Measurements from ENCODE around the gene C10orf105. TPM values are rescaled to one million over a fixed set of nuclear protein-coding genes. Genes with fewer than 3 reads are reported as not detected.

The C10orf105 gene
- total and polyA plus RNA-seq, 4 experiments from 2014 or later = 0.07 to 0.12 (median 0.09) TPM

DNA sequence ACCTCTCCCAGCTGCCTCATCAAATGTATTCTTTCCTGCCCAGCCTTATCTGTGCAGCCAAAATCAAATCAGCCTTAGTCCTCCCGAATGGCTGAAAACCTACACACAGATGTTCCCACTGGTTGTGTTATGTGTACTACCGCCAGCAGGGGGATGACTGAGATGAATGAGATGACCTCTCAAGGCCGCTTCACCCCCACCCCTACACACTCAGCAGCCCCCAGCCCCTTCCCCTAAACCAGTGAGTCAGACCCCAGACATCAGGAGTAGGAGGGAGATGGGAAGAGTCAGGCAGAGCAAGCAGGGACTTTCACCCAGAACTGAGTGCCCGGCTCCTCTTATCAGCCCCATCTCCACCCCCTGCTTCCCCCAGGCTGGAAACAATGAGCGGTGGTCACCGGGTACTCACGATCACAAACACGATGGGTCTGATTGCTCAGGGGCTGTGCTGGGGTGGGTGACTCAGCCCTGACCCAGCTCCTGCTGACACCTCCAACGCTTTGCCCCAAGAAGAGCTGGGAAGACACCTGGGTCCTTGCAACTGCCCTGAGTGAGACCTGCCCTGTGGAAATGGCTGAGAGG is 6.5 kb upstream of the C10orf105 start:
- intact Hi-C loops (cut with micrococcal nuclease) = no loop called here

DNA sequence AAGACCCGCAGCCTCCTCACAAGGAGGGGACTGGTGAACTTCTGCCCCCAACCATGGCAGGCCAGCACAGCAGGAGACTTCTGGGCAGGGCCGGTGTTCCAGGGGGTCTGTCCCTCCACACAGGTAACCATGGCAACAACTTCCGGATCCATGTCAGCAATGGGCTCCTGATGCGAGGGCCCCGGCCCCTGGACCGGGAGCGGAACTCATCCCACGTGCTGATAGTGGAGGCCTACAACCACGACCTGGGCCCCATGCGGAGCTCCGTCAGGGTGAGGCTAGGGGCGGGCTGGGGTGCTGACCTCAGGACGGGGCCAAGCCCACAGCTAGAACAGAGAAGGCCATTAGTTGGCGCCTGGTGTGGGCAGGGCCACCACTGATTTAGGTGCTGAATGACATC is 5.7 kb upstream of the C10orf105 start:
- Mint-ChIP-seq H3K4me3 (peak overlapping the region in 2 of 8 donors; percentile 80 to 87), H3K9me3 (no peaks in the 10 kb centered on the region), H3K27ac (peak overlapping the region; percentile 96 to 99 (median 98)), H3K36me3 (peaks cover 0 to 3% of the 10 kb centered on the region in 2 donors), H3K27me3 (no peaks in the 10 kb centered on the region), H3K4me1 (peaks cover 51 to 96% (median 70%) of the 10 kb centered on the region in 4 donors)
- no peaks in the 10 kb centered on the region for H3K36me3 ChIP-seq (ENCODE audit: insufficient read depth, low read length)
- H3K27me3 ChIP-seq (ENCODE audit: insufficient read depth, low read length) = no peaks in the 10 kb centered on the region
- peak overlapping the region; percentile 73 for H3K27ac ChIP-seq (ENCODE audit: low read depth, low read length)
- H3K4me1 ChIP-seq (ENCODE audit: insufficient read depth, low read length) = peaks cover 86% of the 10 kb centered on the region
- H3K9me3 ChIP-seq (ENCODE audit: control insufficient read depth in 1 of 2, low read length in 2 of 2) = no peaks in the 10 kb centered on the region
- POLR2A ChIA-PET (ENCODE audit: partially characterized antibody) = interaction anchor here (12.6 to 35.3 kb wide), 3 partner anchors 12 to 45 kb away, joined by 196 to 1191 read pairs (median 444); partner anchors contain the start of genes C10orf105 and VSIR
- H3K4me3 ChIP-seq (ENCODE audit: low read length in 2 of 2) = no peak overlapping the region
- CTCF ChIA-PET (ENCODE audit: partially characterized antibody) = interaction anchor here (0.8 to 15.7 kb wide), 13 partner anchors 11 to 48 kb away, joined by 3 to 177 read pairs (median 17); partner anchors contain the start of genes C10orf105 and VSIR
- intact Hi-C loops (cut with micrococcal nuclease) = no loop called here
- no peak for DNase-seq

More for the DNA sequence above, 6.5 kb upstream of the C10orf105 start:
- H3K27ac ChIP-seq (ENCODE audit: low read depth, low read length) = peak overlapping the region; percentile 73
- CTCF ChIA-PET (ENCODE audit: partially characterized antibody) = interaction anchor here (0.8 to 15.7 kb wide), 18 partner anchors 10 to 47 kb away, joined by 3 to 177 read pairs (median 6); partner anchors contain the start of genes C10orf105 and VSIR
- peak in 3 of 5 donors; percentile 33 to 85 (median 41) for DNase-seq
- Mint-ChIP-seq H3K27me3 (no peaks in the 10 kb centered on the region), H3K27ac (peak overlapping the region; percentile 96 to 99 (median 98)), H3K4me3 (peak overlapping the region in 7 of 8 donors; percentile 75 to 87 (median 80)), H3K36me3 (peaks cover 0 to 3% of the 10 kb centered on the region in 2 donors), H3K4me1 (peaks cover 51 to 95% (median 70%) of the 10 kb centered on the region in 4 donors), H3K9me3 (no peaks in the 10 kb centered on the region)
- H3K36me3 ChIP-seq (ENCODE audit: insufficient read depth, low read length) = no peaks in the 10 kb centered on the region
- no peaks in the 10 kb centered on the region for H3K27me3 ChIP-seq (ENCODE audit: insufficient read depth, low read length)
- no peaks in the 10 kb centered on the region for H3K9me3 ChIP-seq (ENCODE audit: control insufficient read depth in 1 of 2, low read length in 2 of 2)
- peaks cover 90% of the 10 kb centered on the region for H3K4me1 ChIP-seq (ENCODE audit: insufficient read depth, low read length)
- POLR2A ChIA-PET (ENCODE audit: partially characterized antibody) = interaction anchor here (0.8 to 35.3 kb wide), 7 partner anchors 13 to 407 kb away, joined by 3 to 1191 read pairs (median 7); partner anchors contain the start of genes C10orf105, PSAP, SLC29A3 and VSIR
- H3K4me3 ChIP-seq (ENCODE audit: low read length in 2 of 2) = peak overlapping the region; percentile 8 to 30

DNA sequence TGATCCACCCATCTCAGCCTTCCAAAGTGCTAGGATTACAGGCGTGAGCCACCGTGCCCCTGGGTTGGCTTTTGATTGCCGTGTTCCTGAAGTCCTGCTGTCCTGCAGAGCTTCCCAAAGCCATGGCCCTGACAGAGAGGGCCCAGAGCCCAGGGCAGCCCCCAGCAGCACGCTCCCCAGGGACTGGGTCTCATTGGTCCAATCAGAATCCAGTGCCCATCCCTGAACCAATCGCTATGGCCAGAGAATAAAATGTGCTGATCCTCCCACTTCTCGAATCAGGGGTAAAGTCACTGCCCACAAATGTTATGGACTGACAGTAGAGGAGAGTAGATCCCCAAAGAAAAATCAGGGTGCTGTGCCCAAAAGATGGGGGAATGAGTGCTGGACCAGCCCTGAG is 5.0 kb upstream of the C10orf105 start:
- Histone ChIP-seq H3K4me3 (ENCODE audit: low read length in 2 of 2) (no peak overlapping the region), H3K27me3 (ENCODE audit: insufficient read depth, low read length) (no peaks in the 10 kb centered on the region), H3K27ac (ENCODE audit: low read depth, low read length) (peak overlapping the region; percentile 73), H3K36me3 (ENCODE audit: insufficient read depth, low read length) (no peaks in the 10 kb centered on the region), H3K4me1 (ENCODE audit: insufficient read depth, low read length) (peaks cover 86% of the 10 kb centered on the region), H3K9me3 (ENCODE audit: control insufficient read depth in 1 of 2, low read length in 2 of 2) (no peaks in the 10 kb centered on the region)
- CTCF ChIA-PET (ENCODE audit: partially characterized antibody) = interaction anchor here (0.9 to 15.7 kb wide), 11 partner anchors 12 to 48 kb away, joined by 3 to 177 read pairs (median 4); partner anchors contain the start of genes C10orf105 and VSIR
- Mint-ChIP-seq H3K27ac (peak overlapping the region; percentile 70 to 99 (median 85)), H3K4me1 (peaks cover 49 to 94% (median 67%) of the 10 kb centered on the region in 4 donors), H3K4me3 (peak overlapping the region in 1 of 8 donors; percentile 27), H3K9me3 (no peaks in the 10 kb centered on the region), H3K27me3 (no peaks in the 10 kb centered on the region), H3K36me3 (peaks cover 0 to 3% of the 10 kb centered on the region in 2 donors)
- DNase-seq = peak in 1 of 5 donors; percentile 20
- POLR2A ChIA-PET (ENCODE audit: partially characterized antibody) = interaction anchor here (1.1 to 35.3 kb wide), 4 partner anchors 9 to 45 kb away, joined by 3 to 1191 read pairs (median 320); partner anchors contain the start of genes C10orf105 and VSIR
- intact Hi-C loops (cut with micrococcal nuclease) = no loop called here

DNA sequence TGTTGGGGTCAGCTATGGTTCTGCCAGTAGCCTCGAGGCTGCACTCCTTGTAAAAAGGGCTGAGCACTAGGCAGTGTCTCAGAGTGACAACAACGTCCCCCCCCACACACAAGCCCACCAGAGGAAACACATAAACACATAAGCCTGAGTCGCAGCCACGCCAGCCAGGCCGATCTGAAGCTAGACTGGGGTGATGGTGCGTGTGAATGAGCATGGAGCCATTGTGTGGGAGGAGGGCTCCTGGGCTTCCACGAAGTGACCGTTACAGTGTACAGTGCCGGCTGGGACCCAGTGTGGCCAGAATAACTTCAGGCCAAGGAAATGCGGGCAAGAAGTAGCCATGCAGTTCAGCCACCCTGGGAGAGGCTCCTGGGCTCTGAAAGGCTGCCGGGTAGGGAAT is 3.7 kb upstream of the C10orf105 start:
- H3K4me1 Mint-ChIP-seq = peaks cover 43 to 82% (median 57%) of the 10 kb centered on the region in 4 donors
- H3K36me3 Mint-ChIP-seq = peaks cover 0 to 3% of the 10 kb centered on the region in 2 donors
- intact Hi-C loops (cut with micrococcal nuclease) = no loop called here
- no peaks in the 10 kb centered on the region for H3K36me3 ChIP-seq (ENCODE audit: insufficient read depth, low read length)
- no peaks in the 10 kb centered on the region for H3K27me3 ChIP-seq (ENCODE audit: insufficient read depth, low read length)
- peaks cover 78% of the 10 kb centered on the region for H3K4me1 ChIP-seq (ENCODE audit: insufficient read depth, low read length)
- no peaks in the 10 kb centered on the region for H3K27me3 Mint-ChIP-seq
- no peaks in the 10 kb centered on the region for H3K9me3 Mint-ChIP-seq
- CTCF ChIA-PET (ENCODE audit: partially characterized antibody) = interaction anchor here (0.9 to 15.7 kb wide), 7 partner anchors 11 to 50 kb away, joined by 3 to 177 read pairs (median 4); partner anchors contain the start of genes C10orf105 and VSIR
- peak in 1 of 5 donors; percentile 19 for DNase-seq
- no peak overlapping the region for H3K4me3 Mint-ChIP-seq
- peak overlapping the region in 6 of 7 donors; percentile 25 to 87 (median 78) for H3K27ac Mint-ChIP-seq
- POLR2A ChIA-PET (ENCODE audit: partially characterized antibody) = interaction anchor here (0.9 to 35.3 kb wide), 4 partner anchors 9 to 47 kb away, joined by 3 to 1191 read pairs (median 320); partner anchors contain the start of genes C10orf105 and VSIR
- no peaks in the 10 kb centered on the region for H3K9me3 ChIP-seq (ENCODE audit: control insufficient read depth in 1 of 2, low read length in 2 of 2)
- H3K4me3 ChIP-seq (ENCODE audit: low read length in 2 of 2) = no peak overlapping the region
- H3K27ac ChIP-seq (ENCODE audit: low read depth, low read length) = no peak overlapping the region

DNA sequence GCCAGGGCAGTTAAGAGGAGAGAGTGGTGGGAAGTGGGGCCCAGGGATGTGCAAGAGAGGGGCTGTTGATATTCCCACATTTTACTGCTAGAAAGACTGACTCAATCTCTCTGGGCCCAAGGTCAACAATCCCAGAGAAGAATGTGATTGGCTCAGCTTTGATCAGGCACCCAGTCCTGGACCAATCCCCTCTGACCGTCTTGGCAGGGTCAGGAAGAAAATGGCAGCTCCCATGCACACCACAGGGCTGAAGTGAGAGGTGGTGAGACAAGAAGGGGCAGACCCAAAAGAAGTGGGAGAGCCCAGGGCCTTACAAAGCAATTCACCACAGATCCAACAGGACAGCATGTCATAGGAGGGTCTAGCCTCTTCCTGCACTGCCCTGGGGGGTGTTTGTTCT is 3.3 kb upstream of the C10orf105 start:
- H3K27me3 ChIP-seq (ENCODE audit: insufficient read depth, low read length) = no peaks in the 10 kb centered on the region
- H3K4me3 Mint-ChIP-seq = peak overlapping the region in 1 of 8 donors; percentile 17
- no peak overlapping the region for H3K27ac ChIP-seq (ENCODE audit: low read depth, low read length)
- no peak for DNase-seq
- ChIA-PET CTCF (ENCODE audit: partially characterized antibody) (interaction anchor here (1.6 to 13.4 kb wide), 3 partner anchors 11 to 50 kb away, joined by 4 to 177 read pairs (median 6); partner anchors contain the start of gene C10orf105), POLR2A (ENCODE audit: partially characterized antibody) (interaction anchor here (0.9 to 35.3 kb wide), 4 partner anchors 9 to 47 kb away, joined by 3 to 1191 read pairs (median 320); partner anchors contain the start of genes C10orf105 and VSIR)
- H3K9me3 Mint-ChIP-seq = no peaks in the 10 kb centered on the region
- H3K9me3 ChIP-seq (ENCODE audit: control insufficient read depth in 1 of 2, low read length in 2 of 2) = no peaks in the 10 kb centered on the region
- peaks cover 39 to 80% (median 53%) of the 10 kb centered on the region in 4 donors for H3K4me1 Mint-ChIP-seq
- intact Hi-C loops (cut with micrococcal nuclease) = no loop called here
- peaks cover 74% of the 10 kb centered on the region for H3K4me1 ChIP-seq (ENCODE audit: insufficient read depth, low read length)
- H3K36me3 Mint-ChIP-seq = peaks cover 0 to 3% of the 10 kb centered on the region in 2 donors
- H3K27me3 Mint-ChIP-seq = no peaks in the 10 kb centered on the region
- peak overlapping the region in 6 of 7 donors; percentile 22 to 83 (median 71) for H3K27ac Mint-ChIP-seq
- no peaks in the 10 kb centered on the region for H3K36me3 ChIP-seq (ENCODE audit: insufficient read depth, low read length)
- no peak overlapping the region for H3K4me3 ChIP-seq (ENCODE audit: low read length in 2 of 2)

DNA sequence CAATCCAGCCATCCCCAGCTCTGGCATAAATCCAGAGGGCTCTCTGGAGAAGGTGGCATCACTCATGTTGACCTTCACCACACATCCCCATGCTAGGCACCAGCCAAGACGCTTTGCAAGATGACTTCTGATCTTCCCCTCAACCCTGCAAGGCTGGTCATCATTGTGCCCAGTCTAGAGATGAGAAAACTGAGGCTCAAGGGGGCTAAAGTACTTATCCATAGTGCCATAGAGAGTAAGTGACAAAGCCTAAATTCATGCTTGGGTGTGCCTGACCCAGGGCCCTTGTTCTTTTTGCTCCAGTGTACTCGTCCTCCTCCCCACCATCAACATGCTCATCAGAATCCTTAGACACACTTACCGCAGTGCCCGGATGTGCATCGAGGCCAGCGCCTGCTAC is 1.7 kb upstream of the C10orf105 start:
- Mint-ChIP-seq H3K4me3 (no peak overlapping the region), H3K4me1 (peaks cover 27 to 79% (median 46%) of the 10 kb centered on the region in 4 donors), H3K27ac (peak overlapping the region in 3 of 7 donors; percentile 18 to 78 (median 57)), H3K36me3 (peaks cover 0 to 3% of the 10 kb centered on the region in 2 donors), H3K27me3 (no peaks in the 10 kb centered on the region), H3K9me3 (no peaks in the 10 kb centered on the region)
- no peaks in the 10 kb centered on the region for H3K27me3 ChIP-seq (ENCODE audit: insufficient read depth, low read length)
- peak in 1 of 5 donors; percentile 12 for DNase-seq
- intact Hi-C loops (cut with micrococcal nuclease) = no loop called here
- CTCF ChIA-PET (ENCODE audit: partially characterized antibody) = interaction anchor here (2.7 to 13.4 kb wide), 2 partner anchors 9 to 52 kb away, joined by 16 to 177 read pairs; partner anchors contain the start of genes C10orf105 and VSIR
- H3K4me1 ChIP-seq (ENCODE audit: insufficient read depth, low read length) = peaks cover 74% of the 10 kb centered on the region
- H3K4me3 ChIP-seq (ENCODE audit: low read length in 2 of 2) = no peak overlapping the region
- H3K9me3 ChIP-seq (ENCODE audit: control insufficient read depth in 1 of 2, low read length in 2 of 2) = no peaks in the 10 kb centered on the region
- POLR2A ChIA-PET (ENCODE audit: partially characterized antibody) = interaction anchor here (1.2 to 35.3 kb wide), 4 partner anchors 8 to 51 kb away, joined by 7 to 1191 read pairs (median 320); partner anchors contain the start of genes C10orf105 and VSIR
- H3K27ac ChIP-seq (ENCODE audit: low read depth, low read length) = no peak overlapping the region
- no peaks in the 10 kb centered on the region for H3K36me3 ChIP-seq (ENCODE audit: insufficient read depth, low read length)
